HUDEP-2 (cell line): ENCODE results near the gene CIB4.

ENCODE experiments used
- DNase-seq, 76 experiments: peaks; one replicate each; lab custom pipeline; 2025; ENCODE audit not compliant: unreplicated experiment in 76 of 76; lab: John Stamatoyannopoulos, UW

The CIB4 gene

GRCh38 chr2:26640781-26641564 is at the start of gene CIB4:
TSS of gene CIB4 (minus strand) at chr2:26641366. CDS start at chr2:26641314, 52 bp downstream.
- DNase-seq: no peak

- DNase-seq: no peak
Measured at GRCh38 chr2:26687801-26688200, 46.6 kb upstream of the CIB4 start.

DNA sequence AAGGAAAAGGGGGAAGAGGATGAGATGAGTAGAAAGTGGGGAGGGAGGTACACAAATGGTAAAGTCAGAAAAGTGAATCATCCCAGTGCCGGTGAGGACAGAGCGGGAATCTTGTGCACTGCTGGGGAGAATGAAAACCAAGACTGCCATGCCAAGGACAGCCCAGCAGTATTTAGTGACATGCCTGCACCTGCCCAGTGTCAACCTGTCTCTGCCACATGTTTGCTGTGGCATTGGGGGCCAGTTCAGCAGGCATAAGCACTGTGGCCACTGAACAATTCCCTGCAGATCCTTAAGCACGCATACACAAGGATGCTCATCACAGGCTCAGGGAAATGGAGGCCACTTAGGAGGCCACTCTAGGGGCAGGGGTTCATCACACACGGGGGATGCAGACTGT is 46.2 kb upstream of the CIB4 start:
- DNase-seq: no peak

- DNase-seq: no peak
Measured at GRCh38 chr2:26685989-26686839, 45.0 kb upstream of the CIB4 start.

- DNase-seq: no peak
Measured at GRCh38 chr2:26685341-26685740, 44.2 kb upstream of the CIB4 start.

- no peak for DNase-seq
Measured at GRCh38 chr2:26683583-26683982, 42.4 kb upstream of the CIB4 start.

GRCh38 chr2:26682155-26682554 is 41.0 kb upstream of the CIB4 start:
- no peak for DNase-seq

GRCh38 chr2:26681656-26682055 is 40.5 kb upstream of the CIB4 start:
- DNase-seq: no peak

DNA sequence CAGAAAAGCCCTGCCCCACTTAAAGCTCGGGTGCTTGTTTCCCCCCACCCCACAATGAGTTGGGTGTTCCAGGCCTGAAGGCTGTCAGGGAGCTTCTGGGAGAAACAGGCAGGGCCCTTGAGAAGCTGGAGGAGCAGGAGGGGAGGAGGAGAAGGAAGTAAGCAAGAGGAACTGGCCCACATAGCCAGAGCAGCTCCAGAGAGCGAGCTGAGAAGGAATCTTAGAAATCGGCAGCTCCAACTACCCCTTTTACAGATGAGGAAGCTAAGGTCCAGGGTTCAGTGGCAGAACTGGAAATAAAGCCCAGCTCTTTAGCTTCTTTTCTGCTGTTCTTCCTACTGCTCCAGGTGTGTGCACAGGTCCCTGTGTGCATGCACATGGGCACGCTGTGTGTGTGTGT is 38.7 kb upstream of the CIB4 start:
- DNase-seq: no peak

DNA sequence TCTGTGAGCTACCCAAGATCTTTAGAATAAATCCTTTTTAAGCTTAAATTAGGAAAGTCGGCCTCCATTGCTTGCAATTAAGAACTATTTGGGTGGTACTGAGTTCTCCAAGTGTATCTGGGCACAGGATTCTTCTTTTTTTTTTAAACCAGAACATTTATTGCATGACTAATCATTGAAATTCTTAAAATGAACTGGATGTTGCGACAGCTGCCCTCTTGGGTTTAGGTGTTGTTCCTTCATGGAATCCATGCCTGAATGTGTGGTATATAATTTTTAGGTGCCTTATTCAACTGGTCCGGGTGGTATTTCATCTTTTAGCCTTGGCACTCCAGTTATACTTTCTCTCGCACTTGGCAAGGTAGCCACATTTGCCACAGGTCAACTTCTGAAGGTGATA is 36.9 kb upstream of the CIB4 start:
- no peak for DNase-seq

DNA sequence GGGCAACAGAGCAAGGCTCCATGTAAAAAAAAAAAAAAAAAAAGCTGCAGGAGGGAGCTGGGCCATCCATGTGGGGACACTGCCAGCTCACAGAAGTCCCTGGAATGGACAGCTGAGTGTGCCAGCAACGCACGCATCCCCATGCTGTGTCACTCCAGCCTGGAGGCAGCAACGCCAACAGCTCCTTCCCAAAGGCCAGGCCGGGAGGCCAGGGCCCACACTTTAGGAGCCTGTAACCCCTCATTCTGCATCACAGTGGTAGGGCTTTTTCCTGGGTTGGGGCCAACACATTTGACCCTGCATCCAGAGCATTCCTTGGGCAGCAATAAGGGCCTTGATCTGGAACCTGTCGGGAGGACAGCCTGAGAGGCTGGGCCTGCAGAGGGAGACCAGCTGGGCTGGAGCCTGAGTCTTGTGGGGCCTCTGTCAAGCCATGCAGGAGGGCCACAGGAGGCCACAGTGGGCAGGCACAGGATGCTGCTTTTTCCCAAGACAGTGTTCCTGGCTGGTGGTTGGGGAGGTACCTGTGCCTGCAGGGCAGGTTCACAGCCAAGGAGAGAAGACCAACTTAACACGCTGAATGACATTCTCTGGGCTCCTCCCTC is 34.6 kb upstream of the CIB4 start:
- DNase-seq: no peak

GRCh38 chr2:26674771-26675170 is 33.6 kb upstream of the CIB4 start:
- no peak for DNase-seq

- DNase-seq: no peak
Measured at GRCh38 chr2:26674002-26674751, 33.0 kb upstream of the CIB4 start.

GRCh38 chr2:26672818-26673393 is 31.7 kb upstream of the CIB4 start:
- no peak for DNase-seq

GRCh38 chr2:26672112-26672817 is 31.1 kb upstream of the CIB4 start:
- no peak for DNase-seq

GRCh38 chr2:26671691-26672090 is 30.5 kb upstream of the CIB4 start:
- DNase-seq: no peak

DNA sequence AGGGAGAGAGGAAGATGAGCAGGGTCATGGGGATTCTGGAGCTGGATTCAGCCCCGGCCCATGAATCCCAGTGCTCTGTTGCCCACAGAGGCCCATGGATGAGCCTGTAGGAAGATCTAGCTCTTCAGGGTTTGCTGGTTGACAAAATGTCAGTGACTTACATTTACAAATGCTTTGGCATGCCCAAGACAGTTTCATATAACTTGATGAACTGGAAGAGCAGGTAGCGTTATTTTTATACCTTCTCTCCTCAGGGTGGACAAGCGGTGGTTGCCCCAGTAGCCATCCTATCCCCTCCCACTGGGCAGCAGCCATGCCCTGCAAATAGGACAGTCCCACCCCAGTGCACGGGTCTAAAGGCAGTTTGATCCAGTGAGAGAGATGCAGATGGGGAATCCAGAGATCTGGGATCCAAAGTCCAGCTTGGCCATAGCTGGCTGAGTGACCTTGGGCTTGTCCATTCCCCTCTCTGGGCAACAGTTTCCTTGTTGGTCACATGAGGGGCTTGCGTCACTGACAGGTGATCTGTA is 29.8 kb upstream of the CIB4 start:
- no peak for DNase-seq

GRCh38 chr2:26670171-26670570 is 29.0 kb upstream of the CIB4 start:
- DNase-seq: no peak

GRCh38 chr2:26668856-26669750 is 27.9 kb upstream of the CIB4 start:
- DNase-seq: no peak
